Skeletal muscle cell (primary cell): ENCODE measurements around the gene MOSPD2.

Experiments
- DNase-seq: peaks from one replicate; pipeline ENCODE4 v3.0.0-alpha.2; 2010; ENCODE audit warnings: low read depth
- H3K4me3 ChIP-seq: 2 replicates; pipeline ENCODE4 v1.5.1; 2011; ENCODE audit warnings: low read depth, mild to moderate bottlenecking, control low read depth, low read length, moderate library complexity

Gene MOSPD2

GRCh38 chrX:14956813-14957582 is 83.8 kb downstream of the MOSPD2 start:
- H3K4me3 ChIP-seq: no peak overlapping the region
- no peak for DNase-seq

GRCh38 chrX:14963447-14964236 is 90.4 kb downstream of the MOSPD2 start:
- DNase-seq: no peak
- no peak overlapping the region for H3K4me3 ChIP-seq

- no peak for DNase-seq
- no peak overlapping the region for H3K4me3 ChIP-seq
These were observed 91.3 kb downstream of the MOSPD2 start for GRCh38 chrX:14964500-14964899.
